ENCODE data around the gene RRP1. TPM values are rescaled to one million over a fixed set of nuclear protein-coding genes. Genes with fewer than 3 reads are reported as not detected.

RRP1 gene
- total RNA-seq, 4 donors from 2014 or later = 19.0 to 25.2 (median 20.8) TPM

- Histone ChIP-seq H3K27ac (peak overlapping the region in 1 of 4 donors; percentile 42), H3K27me3 (no peaks in the 10 kb centered on the region), H3K36me3 (peaks cover 0 to 13% of the 10 kb centered on the region in 2 donors), H3K4me3 (no peak overlapping the region), H3K9me3 (no peaks in the 10 kb centered on the region), H3K4me1 (peaks cover 0 to 13% (median 2%) of the 10 kb centered on the region in 3 donors)
- 81% methylated on average over 6 of the region's 15 CpGs; no CpG with 5 or more reads in 1 of the 2 donors for WGBS, 2 donors (ENCODE audit: low coverage in 1 of 2)
- ATAC-seq = no peak
- TF ChIP-seq EP300 (IDR thresholded peaks at IDR 0.05) (no peak), CTCF (IDR thresholded peaks at IDR 0.05) (no peak), POLR2AphosphoS5 (IDR thresholded peaks at IDR 0.05) (no peak), POLR2A (IDR thresholded peaks at IDR 0.05) (no peak)
Observed at GRCh38 chr21:43767498-43767983, 21.8 kb upstream of the RRP1 start.

DNA sequence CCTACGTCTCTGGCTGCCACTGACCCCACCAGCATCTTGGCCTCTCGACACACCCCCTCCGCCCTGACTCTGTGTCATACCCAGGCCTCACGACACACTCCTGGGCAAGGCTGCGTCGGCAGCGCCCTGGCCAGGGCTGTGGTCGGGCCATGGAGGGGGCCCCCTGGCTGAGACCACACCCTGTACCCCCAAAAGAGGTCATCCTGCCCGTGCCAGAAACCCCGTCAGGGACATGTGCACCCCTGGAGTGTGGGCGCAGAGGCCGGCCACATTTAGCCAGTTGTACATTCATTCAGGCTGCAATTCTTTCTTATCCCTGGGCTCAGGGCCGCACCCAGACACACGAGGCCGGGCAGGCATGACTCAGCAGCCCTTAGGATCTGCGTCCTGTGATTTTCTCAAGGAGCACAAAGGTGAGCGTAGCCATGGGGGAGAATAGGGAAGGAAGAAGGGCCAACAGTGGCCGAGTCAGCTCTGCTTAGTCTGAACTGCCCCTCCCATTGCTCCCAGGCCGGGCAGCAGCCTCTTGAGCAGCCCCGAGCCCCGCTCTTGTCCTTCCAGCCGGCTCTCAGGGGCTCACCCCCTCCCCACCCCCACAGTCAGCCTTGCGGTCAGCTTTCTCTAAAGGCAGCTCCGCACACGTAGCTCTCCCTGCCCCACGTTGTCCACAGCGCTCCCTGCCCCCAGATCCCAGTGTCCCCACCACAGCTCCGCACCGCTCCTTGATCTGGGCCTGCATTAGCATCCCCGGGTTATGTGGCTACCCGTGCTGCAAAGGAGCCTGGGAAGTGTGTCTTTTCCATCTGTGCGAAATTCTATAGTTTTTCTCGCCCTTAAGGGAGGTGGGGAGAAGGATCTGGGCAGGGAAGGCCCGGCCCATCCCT is 21.2 kb upstream of the RRP1 start:
- no peak for TF ChIP-seq POLR2AphosphoS5 (IDR thresholded peaks at IDR 0.05)
- TF ChIP-seq POLR2A (IDR thresholded peaks at IDR 0.05) = no peak
- no peak for TF ChIP-seq EP300 (IDR thresholded peaks at IDR 0.05)
- TF ChIP-seq CTCF (IDR thresholded peaks at IDR 0.05) = no peak
- Histone ChIP-seq H3K9me3 (no peaks in the 10 kb centered on the region), H3K4me3 (no peak overlapping the region), H3K27ac (peak overlapping the region in 1 of 4 donors; percentile 42), H3K4me1 (peaks cover 0 to 13% (median 2%) of the 10 kb centered on the region in 3 donors), H3K27me3 (no peaks in the 10 kb centered on the region), H3K36me3 (peaks cover 0 to 13% of the 10 kb centered on the region in 2 donors)
- WGBS, 2 donors (ENCODE audit: low coverage in 1 of 2) = 69 to 88% methylated on average over 3 to 12 of the region's 34 CpGs
- peak; percentile 74 for ATAC-seq

- Histone ChIP-seq H3K36me3 (peaks cover 0 to 17% of the 10 kb centered on the region in 2 donors), H3K27ac (no peak overlapping the region), H3K4me3 (no peak overlapping the region), H3K9me3 (no peaks in the 10 kb centered on the region), H3K4me1 (peaks cover 0 to 13% (median 2%) of the 10 kb centered on the region in 3 donors), H3K27me3 (no peaks in the 10 kb centered on the region)
- WGBS, 2 donors (ENCODE audit: low coverage in 1 of 2) = 79 to 86% methylated on average over 1 to 3 of the region's 8 CpGs
- TF ChIP-seq POLR2AphosphoS5 (IDR thresholded peaks at IDR 0.05) (no peak), POLR2A (IDR thresholded peaks at IDR 0.05) (no peak), CTCF (IDR thresholded peaks at IDR 0.05) (no peak), EP300 (IDR thresholded peaks at IDR 0.05) (no peak)
- no peak for ATAC-seq
Observed at GRCh38 chr21:43768868-43769167, 20.6 kb upstream of the RRP1 start.

- H3K4me3 ChIP-seq = no peak overlapping the region
- H3K4me1 ChIP-seq = peaks cover 0 to 19% (median 4%) of the 10 kb centered on the region in 3 donors
- H3K36me3 ChIP-seq = peaks cover 0 to 23% of the 10 kb centered on the region in 2 donors
- no peak for ATAC-seq
- no peak overlapping the region for H3K27ac ChIP-seq
- no peaks in the 10 kb centered on the region for H3K9me3 ChIP-seq
- TF ChIP-seq POLR2AphosphoS5 (IDR thresholded peaks at IDR 0.05) (no peak), EP300 (IDR thresholded peaks at IDR 0.05) (no peak), POLR2A (IDR thresholded peaks at IDR 0.05) (no peak), CTCF (IDR thresholded peaks at IDR 0.05) (no peak)
- no peaks in the 10 kb centered on the region for H3K27me3 ChIP-seq
- 87 to 92% methylated on average over 2 to 3 of the region's 11 CpGs for WGBS, 2 donors (ENCODE audit: low coverage in 1 of 2)
Observed at GRCh38 chr21:43769325-43769958, 19.9 kb upstream of the RRP1 start.
